WTC11 (cell line): ENCODE results near the gene KCNMA1. TPM values are rescaled to one million over a fixed set of nuclear protein-coding genes. Genes with fewer than 3 reads are reported as not detected.

Source experiments
- ATAC-seq: fragments of 200-7000 bp; cut with Tn5 transposase; 2 replicates; pipeline ENCODE4 v1.10.0; 2021; ENCODE audit warnings: mild to moderate bottlenecking, moderate library complexity
- CTCF ChIA-PET: fragments of 300-600 bp; sonication (Branson Sonifier 250); formaldehyde crosslinking; loops from one replicate; lab custom pipeline; 2021; ENCODE audit warnings: antibody characterized with exemption; lab: Charles Lee
- POLR2A ChIA-PET: fragments of 350-600 bp; sonication (Branson Sonifier 250); formaldehyde crosslinking; loops from one replicate; lab custom pipeline; 2021; ENCODE audit warnings: antibody characterized with exemption; lab: Charles Lee
- DNase-seq: peaks from one replicate; pipeline ENCODE4 v3.0.0; 2021; ENCODE audit warnings: low spot score
- H3K27ac Mint-ChIP-seq: 2 replicates; pipeline ENCODE4 v1.8.0; 2021; ENCODE audit warnings: mixed read lengths
- H3K27me3 Mint-ChIP-seq: 2 replicates; pipeline ENCODE4 v1.8.0; 2021; ENCODE audit warnings: low read depth, mild to moderate bottlenecking, moderate library complexity, mixed read lengths
- H3K36me3 Mint-ChIP-seq: 2 replicates; pipeline ENCODE4 v1.8.0; 2021; ENCODE audit warnings: mixed read lengths
- H3K4me1 Mint-ChIP-seq: 2 replicates; pipeline ENCODE4 v1.8.0; 2022; ENCODE audit warnings: mixed read lengths
- H3K4me3 Mint-ChIP-seq: 2 replicates; pipeline ENCODE4 v1.8.0; 2021; ENCODE audit warnings: mild to moderate bottlenecking, moderate library complexity, mixed read lengths
- H3K9me3 Mint-ChIP-seq: 2 replicates; pipeline ENCODE4 v1.8.0; 2021; ENCODE audit warnings: mixed read lengths
- CBFB ChIP-seq: sonication (generic); formaldehyde crosslinking; IDR thresholded peaks from 2 replicates; pipeline ENCODE4 v1.8.1; 2022; ENCODE audit warnings: mild to moderate bottlenecking, low read depth, missing genetic modification reagents
- IRF2 ChIP-seq: sonication (generic); formaldehyde crosslinking; IDR thresholded peaks from 2 replicates; pipeline ENCODE4 v1.8.0; 2022; ENCODE audit warnings: low read depth, missing genetic modification reagents, borderline replicate concordance
- JUN ChIP-seq: sonication (generic); formaldehyde crosslinking; IDR thresholded peaks from 2 replicates; pipeline ENCODE4 v1.8.0; 2023; ENCODE audit warnings: mild to moderate bottlenecking, missing genetic modification reagents
- NR1H2 ChIP-seq: sonication (generic); formaldehyde crosslinking; IDR thresholded peaks from 2 replicates; pipeline ENCODE4 v1.9.0; 2021; ENCODE audit warnings: mild to moderate bottlenecking, moderate library complexity, missing genetic modification reagents
- OVOL2 ChIP-seq: fragments of 250-450 bp; sonication (Bioruptor Pico); IDR thresholded peaks from 2 replicates; pipeline ENCODE4 v1.9.0; 2021; ENCODE audit warnings: mild to moderate bottlenecking, borderline replicate concordance
- ZNF121 ChIP-seq: sonication (generic); formaldehyde crosslinking; IDR thresholded peaks from 2 replicates; pipeline ENCODE4 v1.8.0; 2023; ENCODE audit warnings: missing genetic modification reagents
- total RNA-seq: library from RNA; stranded (reverse); gene quantifications from 3 replicates; pipeline ENCODE4 v1.2.3, GENCODE V29; 2021
- TF ChIP-seq, protein P1 (sequence below): fragments of 250-450 bp; sonication (Bioruptor Pico); IDR thresholded peaks from 2 replicates; pipeline ENCODE4 v1.9.0; 2021; ENCODE audit warnings: mild to moderate bottlenecking
- TF ChIP-seq, protein P2 (sequence below): sonication (generic); formaldehyde crosslinking; IDR thresholded peaks from 2 replicates; pipeline ENCODE4 v1.8.1; 2023; ENCODE audit warnings: mild to moderate bottlenecking, missing genetic modification reagents
- TF ChIP-seq, protein P3 (sequence below): sonication (generic); formaldehyde crosslinking; IDR thresholded peaks from 2 replicates; pipeline ENCODE4 v1.8.0; 2023; ENCODE audit warnings: missing genetic modification reagents
- TF ChIP-seq, protein P4 (sequence below): sonication (generic); formaldehyde crosslinking; IDR thresholded peaks from 2 replicates; pipeline ENCODE4 v1.8.1; 2022; ENCODE audit warnings: mild to moderate bottlenecking, moderate library complexity, missing genetic modification reagents
- TF ChIP-seq, protein P5 (sequence below): sonication (generic); formaldehyde crosslinking; IDR thresholded peaks from 2 replicates; pipeline ENCODE4 v1.8.1; 2023; ENCODE audit warnings: mild to moderate bottlenecking, missing genetic modification reagents, moderate library complexity
- TF ChIP-seq, protein P6 (sequence below): fragments of 200-600 bp; IDR thresholded peaks from 2 replicates; pipeline ENCODE4 v1.8.0; 2022; ENCODE audit warnings: antibody characterized with exemption
- TF ChIP-seq, protein P7 (sequence below): fragments of 250-450 bp; sonication (Bioruptor Pico); IDR thresholded peaks from 2 replicates; pipeline ENCODE4 v1.9.0; 2021; ENCODE audit warnings: mild to moderate bottlenecking
- TF ChIP-seq, protein P8 (sequence below): sonication (generic); formaldehyde crosslinking; IDR thresholded peaks from 2 replicates; pipeline ENCODE4 v1.8.1; 2023; ENCODE audit warnings: mild to moderate bottlenecking, moderate library complexity, missing genetic modification reagents

Gene KCNMA1
- total RNA-seq, 1 experiment from 2014 or later = 7.3 TPM

DNA sequence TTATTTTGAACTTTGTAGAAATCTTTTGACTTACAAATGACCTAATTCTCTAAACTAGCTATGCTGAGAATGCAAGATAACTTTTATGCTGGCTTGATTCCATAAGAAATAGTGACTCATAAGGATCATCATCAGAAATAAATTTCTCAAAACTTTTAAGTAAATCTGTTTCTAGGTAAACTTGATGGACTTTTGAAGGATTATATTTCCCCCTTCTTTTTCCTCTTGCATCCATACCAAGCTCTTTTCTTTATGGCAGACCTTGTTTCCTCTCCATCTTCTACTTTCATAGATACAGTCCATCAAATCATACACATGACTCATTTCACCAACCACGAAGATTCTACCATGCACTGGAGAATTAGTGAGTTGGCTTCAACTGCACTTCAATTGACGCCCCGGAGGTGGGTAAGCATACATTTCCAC, 336.3 kb downstream of the KCNMA1 start (continued):
- TF ChIP-seq, protein P1, sequence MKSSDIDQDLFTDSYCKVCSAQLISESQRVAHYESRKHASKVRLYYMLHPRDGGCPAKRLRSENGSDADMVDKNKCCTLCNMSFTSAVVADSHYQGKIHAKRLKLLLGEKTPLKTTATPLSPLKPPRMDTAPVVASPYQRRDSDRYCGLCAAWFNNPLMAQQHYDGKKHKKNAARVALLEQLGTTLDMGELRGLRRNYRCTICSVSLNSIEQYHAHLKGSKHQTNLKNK (CRISPR knock-in tag) = no peak
- TF ChIP-seq OVOL2 (CRISPR knock-in tag) = no peak

DNA sequence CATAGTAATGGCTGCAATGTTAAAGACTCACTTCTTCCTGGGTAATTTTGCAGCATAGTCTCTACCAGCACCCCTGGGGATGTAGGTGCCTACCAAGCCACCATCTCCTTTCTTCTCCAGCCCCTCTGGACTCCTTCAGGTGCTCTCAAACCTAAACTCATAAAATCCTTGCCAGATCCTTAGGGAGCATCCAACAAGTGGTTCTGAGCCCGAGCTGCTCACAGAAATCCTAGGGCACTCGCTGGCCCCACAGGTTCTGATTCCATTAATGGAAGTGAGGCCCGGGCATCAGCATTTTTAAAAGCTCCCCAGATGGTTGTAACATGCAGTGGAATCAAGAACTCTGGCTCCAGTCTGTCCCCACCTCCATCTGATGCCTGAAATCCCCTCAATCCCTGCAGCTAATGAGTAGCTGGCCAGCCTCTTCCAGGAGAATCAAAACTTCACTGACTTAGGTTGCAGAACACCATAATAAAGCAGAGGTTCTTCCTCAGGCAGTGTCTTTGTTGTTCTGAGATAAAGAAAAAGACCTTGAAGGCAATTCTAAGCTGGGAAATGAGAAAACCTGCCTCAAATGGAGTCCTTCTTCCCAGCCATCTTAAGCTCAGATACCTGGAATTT, 336.8 kb downstream of the KCNMA1 start:
- ATAC-seq = no peak

DNA sequence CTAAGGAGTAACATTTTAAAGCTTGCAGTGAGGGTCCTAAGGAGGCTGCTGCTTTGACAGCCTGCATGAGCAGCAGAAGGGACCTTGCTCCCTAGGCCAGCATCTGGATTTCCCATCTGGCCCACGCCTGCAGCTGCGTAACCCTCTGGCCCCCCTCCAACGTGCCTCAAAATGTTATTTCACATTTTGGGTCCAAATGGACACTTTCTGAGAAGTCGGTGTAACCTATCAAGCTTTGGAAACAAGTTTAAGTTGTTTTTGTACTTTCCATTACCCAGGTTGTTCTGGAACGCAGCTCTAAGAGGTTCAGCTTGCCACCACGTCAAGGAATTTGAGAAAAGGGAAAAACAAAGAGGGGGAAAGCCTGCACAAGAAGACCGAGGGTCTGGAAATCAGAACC, 338.3 kb downstream of the KCNMA1 start:
- Mint-ChIP-seq H3K36me3 (no peaks in the 10 kb centered on the region), H3K4me1 (peaks cover 4% of the 10 kb centered on the region; the same call in 1 of the 2 replicates), H3K9me3 (peaks cover 5% of the 10 kb centered on the region; the same call in 1 of the 2 replicates), H3K27ac (no peak overlapping the region), H3K4me3 (no peak overlapping the region), H3K27me3 (peaks cover 3% of the 10 kb centered on the region; the same call in 1 of the 2 replicates)
- POLR2A ChIA-PET = no interaction called here
- CTCF ChIA-PET = no interaction called here
- DNase-seq = no peak
- TF ChIP-seq IRF2 (CRISPR knock-in tag) (no peak), NR1H2 (CRISPR knock-in tag) (no peak), ZNF121 (CRISPR knock-in tag) (no peak), OVOL2 (CRISPR knock-in tag) (no peak)
- TF ChIP-seq, protein P2, sequence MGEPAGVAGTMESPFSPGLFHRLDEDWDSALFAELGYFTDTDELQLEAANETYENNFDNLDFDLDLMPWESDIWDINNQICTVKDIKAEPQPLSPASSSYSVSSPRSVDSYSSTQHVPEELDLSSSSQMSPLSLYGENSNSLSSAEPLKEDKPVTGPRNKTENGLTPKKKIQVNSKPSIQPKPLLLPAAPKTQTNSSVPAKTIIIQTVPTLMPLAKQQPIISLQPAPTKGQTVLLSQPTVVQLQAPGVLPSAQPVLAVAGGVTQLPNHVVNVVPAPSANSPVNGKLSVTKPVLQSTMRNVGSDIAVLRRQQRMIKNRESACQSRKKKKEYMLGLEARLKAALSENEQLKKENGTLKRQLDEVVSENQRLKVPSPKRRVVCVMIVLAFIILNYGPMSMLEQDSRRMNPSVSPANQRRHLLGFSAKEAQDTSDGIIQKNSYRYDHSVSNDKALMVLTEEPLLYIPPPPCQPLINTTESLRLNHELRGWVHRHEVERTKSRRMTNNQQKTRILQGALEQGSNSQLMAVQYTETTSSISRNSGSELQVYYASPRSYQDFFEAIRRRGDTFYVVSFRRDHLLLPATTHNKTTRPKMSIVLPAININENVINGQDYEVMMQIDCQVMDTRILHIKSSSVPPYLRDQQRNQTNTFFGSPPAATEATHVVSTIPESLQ (CRISPR knock-in tag) = no peak
- TF ChIP-seq, protein P3, sequence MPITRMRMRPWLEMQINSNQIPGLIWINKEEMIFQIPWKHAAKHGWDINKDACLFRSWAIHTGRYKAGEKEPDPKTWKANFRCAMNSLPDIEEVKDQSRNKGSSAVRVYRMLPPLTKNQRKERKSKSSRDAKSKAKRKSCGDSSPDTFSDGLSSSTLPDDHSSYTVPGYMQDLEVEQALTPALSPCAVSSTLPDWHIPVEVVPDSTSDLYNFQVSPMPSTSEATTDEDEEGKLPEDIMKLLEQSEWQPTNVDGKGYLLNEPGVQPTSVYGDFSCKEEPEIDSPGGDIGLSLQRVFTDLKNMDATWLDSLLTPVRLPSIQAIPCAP = no peak
- TF ChIP-seq, protein P4, sequence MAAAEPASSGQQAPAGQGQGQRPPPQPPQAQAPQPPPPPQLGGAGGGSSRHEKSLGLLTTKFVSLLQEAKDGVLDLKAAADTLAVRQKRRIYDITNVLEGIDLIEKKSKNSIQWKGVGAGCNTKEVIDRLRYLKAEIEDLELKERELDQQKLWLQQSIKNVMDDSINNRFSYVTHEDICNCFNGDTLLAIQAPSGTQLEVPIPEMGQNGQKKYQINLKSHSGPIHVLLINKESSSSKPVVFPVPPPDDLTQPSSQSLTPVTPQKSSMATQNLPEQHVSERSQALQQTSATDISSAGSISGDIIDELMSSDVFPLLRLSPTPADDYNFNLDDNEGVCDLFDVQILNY = no peak
- TF ChIP-seq, protein P5, sequence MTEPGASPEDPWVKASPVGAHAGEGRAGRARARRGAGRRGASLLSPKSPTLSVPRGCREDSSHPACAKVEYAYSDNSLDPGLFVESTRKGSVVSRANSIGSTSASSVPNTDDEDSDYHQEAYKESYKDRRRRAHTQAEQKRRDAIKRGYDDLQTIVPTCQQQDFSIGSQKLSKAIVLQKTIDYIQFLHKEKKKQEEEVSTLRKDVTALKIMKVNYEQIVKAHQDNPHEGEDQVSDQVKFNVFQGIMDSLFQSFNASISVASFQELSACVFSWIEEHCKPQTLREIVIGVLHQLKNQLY (CRISPR knock-in tag) = no peak
- ATAC-seq = no peak

More for the DNA sequence above, 336.8 kb downstream of the KCNMA1 start:
- no peak overlapping the region for H3K27ac Mint-ChIP-seq
- peaks cover 3% of the 10 kb centered on the region; the same call in 1 of the 2 replicates for H3K27me3 Mint-ChIP-seq
- CTCF ChIA-PET = interaction anchor here (1.0 kb wide), 1 partner anchor 91 kb away, joined by 3 read pairs; no protein-coding TSS in a partner anchor
- H3K9me3 Mint-ChIP-seq = peaks cover 5% of the 10 kb centered on the region; the same call in 1 of the 2 replicates
- no peaks in the 10 kb centered on the region for H3K36me3 Mint-ChIP-seq
- POLR2A ChIA-PET = no interaction called here
- H3K4me3 Mint-ChIP-seq = no peak overlapping the region
- peaks cover 4% of the 10 kb centered on the region; the same call in 1 of the 2 replicates for H3K4me1 Mint-ChIP-seq
- no peak for DNase-seq
- TF ChIP-seq, protein P2 (CRISPR knock-in tag) = no peak
- no peak for TF ChIP-seq CBFB

DNA sequence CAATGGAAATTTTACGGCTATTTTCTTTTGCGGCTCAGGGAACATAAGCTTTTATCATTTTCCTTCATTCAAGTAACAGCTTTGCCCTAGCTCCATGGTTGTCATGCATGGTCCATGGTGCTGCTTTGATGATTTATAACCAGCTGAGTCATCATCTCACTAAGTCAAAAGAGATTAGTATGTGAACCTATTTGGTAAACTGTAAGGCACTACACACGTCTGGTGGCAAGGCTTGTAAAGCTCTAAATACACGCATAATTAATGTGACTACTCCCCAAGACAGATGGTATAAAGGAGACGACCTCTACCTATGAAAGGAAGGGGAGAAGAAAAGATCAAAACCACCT, 340.2 kb downstream of the KCNMA1 start:
- ChIA-PET CTCF (interaction anchor here (0.9 to 1.9 kb wide), 11 partner anchors 13 to 459 kb away, joined by 3 to 9 read pairs (median 3); no protein-coding TSS in a partner anchor), POLR2A (no interaction called here)
- DNase-seq = no peak
- H3K4me1 Mint-ChIP-seq = peaks cover 8% of the 10 kb centered on the region
- no peak overlapping the region for H3K27ac Mint-ChIP-seq
- H3K36me3 Mint-ChIP-seq = no peaks in the 10 kb centered on the region
- peaks cover 3% of the 10 kb centered on the region; the same call in 1 of the 2 replicates for H3K27me3 Mint-ChIP-seq
- H3K4me3 Mint-ChIP-seq = no peak overlapping the region
- no peak for ATAC-seq
- H3K9me3 Mint-ChIP-seq = peaks cover 5% of the 10 kb centered on the region; the same call in 1 of the 2 replicates
- TF ChIP-seq, protein P6, sequence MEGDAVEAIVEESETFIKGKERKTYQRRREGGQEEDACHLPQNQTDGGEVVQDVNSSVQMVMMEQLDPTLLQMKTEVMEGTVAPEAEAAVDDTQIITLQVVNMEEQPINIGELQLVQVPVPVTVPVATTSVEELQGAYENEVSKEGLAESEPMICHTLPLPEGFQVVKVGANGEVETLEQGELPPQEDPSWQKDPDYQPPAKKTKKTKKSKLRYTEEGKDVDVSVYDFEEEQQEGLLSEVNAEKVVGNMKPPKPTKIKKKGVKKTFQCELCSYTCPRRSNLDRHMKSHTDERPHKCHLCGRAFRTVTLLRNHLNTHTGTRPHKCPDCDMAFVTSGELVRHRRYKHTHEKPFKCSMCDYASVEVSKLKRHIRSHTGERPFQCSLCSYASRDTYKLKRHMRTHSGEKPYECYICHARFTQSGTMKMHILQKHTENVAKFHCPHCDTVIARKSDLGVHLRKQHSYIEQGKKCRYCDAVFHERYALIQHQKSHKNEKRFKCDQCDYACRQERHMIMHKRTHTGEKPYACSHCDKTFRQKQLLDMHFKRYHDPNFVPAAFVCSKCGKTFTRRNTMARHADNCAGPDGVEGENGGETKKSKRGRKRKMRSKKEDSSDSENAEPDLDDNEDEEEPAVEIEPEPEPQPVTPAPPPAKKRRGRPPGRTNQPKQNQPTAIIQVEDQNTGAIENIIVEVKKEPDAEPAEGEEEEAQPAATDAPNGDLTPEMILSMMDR = no peak
- TF ChIP-seq, protein P7, sequence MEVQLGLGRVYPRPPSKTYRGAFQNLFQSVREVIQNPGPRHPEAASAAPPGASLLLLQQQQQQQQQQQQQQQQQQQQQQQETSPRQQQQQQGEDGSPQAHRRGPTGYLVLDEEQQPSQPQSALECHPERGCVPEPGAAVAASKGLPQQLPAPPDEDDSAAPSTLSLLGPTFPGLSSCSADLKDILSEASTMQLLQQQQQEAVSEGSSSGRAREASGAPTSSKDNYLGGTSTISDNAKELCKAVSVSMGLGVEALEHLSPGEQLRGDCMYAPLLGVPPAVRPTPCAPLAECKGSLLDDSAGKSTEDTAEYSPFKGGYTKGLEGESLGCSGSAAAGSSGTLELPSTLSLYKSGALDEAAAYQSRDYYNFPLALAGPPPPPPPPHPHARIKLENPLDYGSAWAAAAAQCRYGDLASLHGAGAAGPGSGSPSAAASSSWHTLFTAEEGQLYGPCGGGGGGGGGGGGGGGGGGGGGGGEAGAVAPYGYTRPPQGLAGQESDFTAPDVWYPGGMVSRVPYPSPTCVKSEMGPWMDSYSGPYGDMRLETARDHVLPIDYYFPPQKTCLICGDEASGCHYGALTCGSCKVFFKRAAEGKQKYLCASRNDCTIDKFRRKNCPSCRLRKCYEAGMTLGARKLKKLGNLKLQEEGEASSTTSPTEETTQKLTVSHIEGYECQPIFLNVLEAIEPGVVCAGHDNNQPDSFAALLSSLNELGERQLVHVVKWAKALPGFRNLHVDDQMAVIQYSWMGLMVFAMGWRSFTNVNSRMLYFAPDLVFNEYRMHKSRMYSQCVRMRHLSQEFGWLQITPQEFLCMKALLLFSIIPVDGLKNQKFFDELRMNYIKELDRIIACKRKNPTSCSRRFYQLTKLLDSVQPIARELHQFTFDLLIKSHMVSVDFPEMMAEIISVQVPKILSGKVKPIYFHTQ (CRISPR knock-in tag) = no peak
- no peak for TF ChIP-seq IRF2 (CRISPR knock-in tag)
- TF ChIP-seq, protein P8, sequence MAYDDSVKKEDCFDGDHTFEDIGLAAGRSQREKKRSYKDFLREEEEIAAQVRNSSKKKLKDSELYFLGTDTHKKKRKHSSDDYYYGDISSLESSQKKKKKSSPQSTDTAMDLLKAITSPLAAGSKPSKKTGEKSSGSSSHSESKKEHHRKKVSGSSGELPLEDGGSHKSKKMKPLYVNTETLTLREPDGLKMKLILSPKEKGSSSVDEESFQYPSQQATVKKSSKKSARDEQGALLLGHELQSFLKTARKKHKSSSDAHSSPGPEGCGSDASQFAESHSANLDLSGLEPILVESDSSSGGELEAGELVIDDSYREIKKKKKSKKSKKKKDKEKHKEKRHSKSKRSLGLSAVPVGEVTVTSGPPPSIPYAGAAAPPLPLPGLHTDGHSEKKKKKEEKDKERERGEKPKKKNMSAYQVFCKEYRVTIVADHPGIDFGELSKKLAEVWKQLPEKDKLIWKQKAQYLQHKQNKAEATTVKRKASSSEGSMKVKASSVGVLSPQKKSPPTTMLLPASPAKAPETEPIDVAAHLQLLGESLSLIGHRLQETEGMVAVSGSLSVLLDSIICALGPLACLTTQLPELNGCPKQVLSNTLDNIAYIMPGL (CRISPR knock-in tag) = no peak
- no peak for TF ChIP-seq CBFB
- TF ChIP-seq JUN = no peak
